Liver (tissue), 9 donors: ENCODE measurements around the gene BIRC7. TPM values are rescaled to one million over a fixed set of nuclear protein-coding genes. Genes with fewer than 3 reads are reported as not detected.

Source experiments
- DNase-seq: peaks from one replicate; pipeline ENCODE4 v3.0.0-alpha.2; 2017; ENCODE audit warnings: low spot score
- H3K27ac ChIP-seq, 2 donors: one replicate each; pipeline ENCODE4 v1.7.0; 2013; ENCODE audit warnings: inconsistent platforms in 2 of 2, low read length in 2 of 2, control low read depth in 1 of 2, low read depth in 1 of 2, mild to moderate bottlenecking in 1 of 2
- H3K27me3 ChIP-seq, 4 donors: one replicate each; pipeline versions ENCODE4 v1.6.1 to v1.7.0; 2013; ENCODE audit warnings: low read length in 3 of 4, inconsistent platforms in 1 of 4, mild to moderate bottlenecking in 1 of 4, moderate library complexity in 1 of 4; ENCODE audit not compliant: control insufficient read depth in 4 of 4, insufficient read depth in 4 of 4
- H3K36me3 ChIP-seq, 4 donors: one replicate each; pipeline versions ENCODE4 v1.6.1 to v1.7.0; 2013; ENCODE audit warnings: low read length in 3 of 4, mild to moderate bottlenecking in 3 of 4, low read depth in 1 of 4, moderate library complexity in 1 of 4; ENCODE audit not compliant: control insufficient read depth in 4 of 4, insufficient read depth in 3 of 4
- H3K4me1 ChIP-seq, 4 donors: one replicate each; pipeline versions ENCODE4 v1.6.1 to v1.7.0; 2013; ENCODE audit warnings: low read length in 3 of 4, mild to moderate bottlenecking in 3 of 4, moderate library complexity in 1 of 4; ENCODE audit not compliant: control insufficient read depth in 4 of 4, insufficient read depth in 4 of 4
- H3K4me3 ChIP-seq, 3 donors: one replicate each; pipeline versions ENCODE4 v1.6.1 to v1.7.0; 2013; ENCODE audit warnings: low read length in 3 of 3, control low read depth in 1 of 3, low read depth in 1 of 3, mild to moderate bottlenecking in 1 of 3
- H3K9ac ChIP-seq, 2 donors: one replicate each; pipeline ENCODE4 v1.7.0; 2013; ENCODE audit warnings: low read length in 2 of 2, mild to moderate bottlenecking in 2 of 2, moderate library complexity in 2 of 2, control low read depth in 1 of 2, low read depth in 1 of 2
- H3K9me3 ChIP-seq, 4 donors: one replicate each; pipeline versions ENCODE4 v1.6.1 to v1.7.0; 2013; ENCODE audit warnings: low read length in 3 of 4; ENCODE audit not compliant: control insufficient read depth in 4 of 4
- GABPA ChIP-seq, 2 donors: IDR thresholded peaks in 1 of 2; conservative IDR thresholded peaks in 1 of 2; 2 replicates each; pipeline ENCODE4 v1.6.1; 2016; ENCODE audit warnings: antibody characterized with exemption in 2 of 2, mild to moderate bottlenecking in 1 of 2, moderate library complexity in 1 of 2
- HNF4A ChIP-seq, 2 donors: conservative IDR thresholded peaks; 2 replicates each; pipeline ENCODE4 v1.6.1; 2016; ENCODE audit warnings: antibody characterized with exemption in 2 of 2, mild to moderate bottlenecking in 2 of 2
- JUND ChIP-seq, 2 donors: IDR thresholded peaks; 2 replicates each; pipeline ENCODE4 v1.6.1; 2016; ENCODE audit warnings: antibody characterized with exemption in 2 of 2
- NR2F2 ChIP-seq: IDR thresholded peaks from 2 replicates; pipeline ENCODE4 v1.6.1; 2016; ENCODE audit warnings: antibody characterized with exemption
- RXRA ChIP-seq, 2 donors: IDR thresholded peaks; 2 replicates each; pipeline ENCODE4 v1.6.1; 2017 to 2018; ENCODE audit warnings: antibody characterized with exemption in 2 of 2, mild to moderate bottlenecking in 1 of 2
- TAF1 ChIP-seq: conservative IDR thresholded peaks from 2 replicates; pipeline ENCODE4 v1.6.1; 2016; ENCODE audit warnings: antibody characterized with exemption, mild to moderate bottlenecking
- YY1 ChIP-seq: IDR thresholded peaks from 2 replicates; pipeline ENCODE4 v1.6.1; 2016; ENCODE audit warnings: antibody characterized with exemption, mild to moderate bottlenecking
- WGBS: extraction: QIAGEN DNeasy Blood & Tissue Kit; methylation state at CpG from one replicate; pipeline ENCODE4 v1.1.7; 2013; 5-methylcytosine and 5-hydroxymethylcytosine counted together
- polyA plus RNA-seq, 2 donors: library from polyadenylated mRNA; stranded (reverse) in 1 of 2; unstranded in 1 of 2; fragments of 200-250 nt in 1 of 2; fragments of >200 nt in 1 of 2; fragmentation: Nextera tagmentation in 1 of 2; extraction: Ambion mirVana in 1 of 2; gene quantifications; one replicate each; pipeline versions ENCODE4 v1.2.1 to v1.2.3, GENCODE V29; 2013 to 2015
- total RNA-seq, 2 donors: library from RNA; depleted of rRNA; stranded (reverse); fragments of >200 nt; gene quantifications; one replicate each; pipeline ENCODE4 v1.2.3, GENCODE V29; 2014
- TF ChIP-seq, protein P1 (sequence below): IDR thresholded peaks from 2 replicates; pipeline ENCODE4 v1.6.1; 2016; ENCODE audit warnings: antibody characterized with exemption, mild to moderate bottlenecking
- TF ChIP-seq, protein P2 (sequence below): fragments of 150-350 bp; IDR thresholded peaks from 2 replicates; pipeline ENCODE4 v1.5.1; 2017; ENCODE audit warnings: improper control_type of control experiment, low read depth, low read length; ENCODE audit not compliant: missing input control
- donor health status: healthy.
- donor health status: healthy.
- donor health status: healthy.
- donor health status: healthy.
- donor health status: healthy.

BIRC7 gene
- total and polyA plus RNA-seq, 4 donors, result 0.23 TPM; not detected in 3

DNA sequence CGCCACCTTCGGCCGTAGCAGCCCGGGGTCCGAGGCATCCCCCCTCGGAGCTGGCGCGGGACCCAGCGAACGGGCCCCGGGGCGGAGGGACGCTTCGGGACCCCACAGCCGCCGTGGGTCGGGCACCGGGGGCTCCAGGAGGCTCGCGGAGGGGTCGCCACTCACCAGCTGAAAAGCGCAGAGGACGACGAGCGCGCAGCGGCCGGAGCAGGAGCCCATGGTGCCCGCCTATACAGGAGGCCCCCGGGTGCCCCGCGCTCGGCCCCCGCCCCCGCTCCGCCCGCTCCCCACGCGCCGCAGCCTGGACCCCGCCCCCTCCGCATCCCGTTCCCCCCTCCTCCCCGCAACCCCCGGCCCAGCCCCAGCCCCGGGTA lies 18.5 kb downstream of the BIRC7 start, which contains the start of gene NKAIN4:
Gene NKAIN4, minus strand, starts transcription at position 232 of the 374 bp plus-strand sequence. Its CDS starts 13 bp downstream, at position 219.
- Histone ChIP-seq H3K9ac (no peak within 1 kb of the TSS), H3K27ac (no peak within 1 kb of the TSS), H3K4me1 (peaks cover 0 to 12% (median 2%) of the 10 kb centered on the region in 4 donors), H3K4me3 (peak within 1 kb of the TSS in 1 of 3 donors; percentile 25), H3K27me3 (peaks cover under 1 to 17% (median 6%) of the 10 kb centered on the region in 4 donors), H3K36me3 (no peaks in the 10 kb centered on the region), H3K9me3 (no peaks in the 10 kb centered on the region)
- WGBS, result 2% methylated on average over 46 of the region's 46 CpGs
- DNase-seq, result no peak
- no peak for TF ChIP-seq NR2F2
- TF ChIP-seq RXRA (IDR thresholded peaks at IDR 0.05), result no peak
- TF ChIP-seq TAF1, result no peak
- no peak for TF ChIP-seq JUND (IDR thresholded peaks at IDR 0.05)
- no peak for TF ChIP-seq YY1
- TF ChIP-seq, protein P1, sequence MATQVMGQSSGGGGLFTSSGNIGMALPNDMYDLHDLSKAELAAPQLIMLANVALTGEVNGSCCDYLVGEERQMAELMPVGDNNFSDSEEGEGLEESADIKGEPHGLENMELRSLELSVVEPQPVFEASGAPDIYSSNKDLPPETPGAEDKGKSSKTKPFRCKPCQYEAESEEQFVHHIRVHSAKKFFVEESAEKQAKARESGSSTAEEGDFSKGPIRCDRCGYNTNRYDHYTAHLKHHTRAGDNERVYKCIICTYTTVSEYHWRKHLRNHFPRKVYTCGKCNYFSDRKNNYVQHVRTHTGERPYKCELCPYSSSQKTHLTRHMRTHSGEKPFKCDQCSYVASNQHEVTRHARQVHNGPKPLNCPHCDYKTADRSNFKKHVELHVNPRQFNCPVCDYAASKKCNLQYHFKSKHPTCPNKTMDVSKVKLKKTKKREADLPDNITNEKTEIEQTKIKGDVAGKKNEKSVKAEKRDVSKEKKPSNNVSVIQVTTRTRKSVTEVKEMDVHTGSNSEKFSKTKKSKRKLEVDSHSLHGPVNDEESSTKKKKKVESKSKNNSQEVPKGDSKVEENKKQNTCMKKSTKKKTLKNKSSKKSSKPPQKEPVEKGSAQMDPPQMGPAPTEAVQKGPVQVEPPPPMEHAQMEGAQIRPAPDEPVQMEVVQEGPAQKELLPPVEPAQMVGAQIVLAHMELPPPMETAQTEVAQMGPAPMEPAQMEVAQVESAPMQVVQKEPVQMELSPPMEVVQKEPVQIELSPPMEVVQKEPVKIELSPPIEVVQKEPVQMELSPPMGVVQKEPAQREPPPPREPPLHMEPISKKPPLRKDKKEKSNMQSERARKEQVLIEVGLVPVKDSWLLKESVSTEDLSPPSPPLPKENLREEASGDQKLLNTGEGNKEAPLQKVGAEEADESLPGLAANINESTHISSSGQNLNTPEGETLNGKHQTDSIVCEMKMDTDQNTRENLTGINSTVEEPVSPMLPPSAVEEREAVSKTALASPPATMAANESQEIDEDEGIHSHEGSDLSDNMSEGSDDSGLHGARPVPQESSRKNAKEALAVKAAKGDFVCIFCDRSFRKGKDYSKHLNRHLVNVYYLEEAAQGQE, result no peak
- TF ChIP-seq GABPA (IDR thresholded peaks at IDR 0.05 in 1 of 2, conservative IDR thresholded peaks at IDR 0.05 in 1 of 2), result no peak
- no peak for TF ChIP-seq HNF4A (conservative IDR thresholded peaks at IDR 0.05)

DNA sequence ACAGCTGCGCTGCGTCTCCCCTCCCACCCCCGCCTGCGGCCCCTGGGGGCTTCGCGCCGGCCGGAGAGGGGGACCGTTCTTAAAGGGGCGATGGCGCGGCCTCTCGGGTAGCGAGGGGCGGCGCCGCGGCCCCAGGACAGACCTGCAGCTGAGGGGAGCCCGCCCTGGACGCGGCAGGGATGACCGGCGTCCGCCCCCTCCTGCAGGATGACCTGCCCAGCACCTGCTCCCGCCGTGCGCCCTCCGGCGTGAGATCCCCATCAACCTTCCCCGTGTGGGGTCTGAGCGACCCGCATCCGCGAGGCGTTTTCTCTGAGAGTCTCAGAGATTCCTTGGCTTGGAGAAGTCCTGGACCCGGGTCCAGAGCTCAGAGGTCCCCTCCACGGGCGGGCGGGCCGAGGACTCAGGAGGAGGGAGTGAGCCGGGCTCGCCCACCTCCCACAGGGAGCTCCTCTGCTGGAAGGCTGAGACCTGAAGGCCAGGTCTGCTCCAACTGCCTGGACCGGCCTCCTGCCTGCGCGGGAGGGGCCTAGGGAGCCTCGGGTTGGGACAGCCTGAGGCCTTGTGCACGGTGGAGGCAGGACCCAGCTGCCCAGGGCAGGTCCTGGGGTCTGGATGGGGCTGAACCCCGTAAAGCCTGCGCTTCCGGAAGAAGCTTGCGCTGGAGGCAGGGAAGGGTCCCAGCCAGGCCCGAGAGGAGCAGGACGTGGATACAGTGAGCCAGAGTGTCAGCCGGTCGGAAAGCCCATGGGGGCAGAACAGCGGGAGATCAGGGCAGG lies 19.1 kb downstream of the BIRC7 start:
- Histone ChIP-seq H3K9ac (no peak overlapping the region), H3K4me3 (no peak overlapping the region), H3K36me3 (no peaks in the 10 kb centered on the region), H3K9me3 (no peaks in the 10 kb centered on the region), H3K27ac (no peak overlapping the region), H3K27me3 (peaks cover 0 to 15% (median 6%) of the 10 kb centered on the region in 4 donors), H3K4me1 (peaks cover 0 to 12% (median 2%) of the 10 kb centered on the region in 4 donors)
- WGBS, result 9% methylated on average over 56 of the region's 56 CpGs
- DNase-seq, result no peak
- TF ChIP-seq, protein P1, result no peak
- TF ChIP-seq, protein P2, sequence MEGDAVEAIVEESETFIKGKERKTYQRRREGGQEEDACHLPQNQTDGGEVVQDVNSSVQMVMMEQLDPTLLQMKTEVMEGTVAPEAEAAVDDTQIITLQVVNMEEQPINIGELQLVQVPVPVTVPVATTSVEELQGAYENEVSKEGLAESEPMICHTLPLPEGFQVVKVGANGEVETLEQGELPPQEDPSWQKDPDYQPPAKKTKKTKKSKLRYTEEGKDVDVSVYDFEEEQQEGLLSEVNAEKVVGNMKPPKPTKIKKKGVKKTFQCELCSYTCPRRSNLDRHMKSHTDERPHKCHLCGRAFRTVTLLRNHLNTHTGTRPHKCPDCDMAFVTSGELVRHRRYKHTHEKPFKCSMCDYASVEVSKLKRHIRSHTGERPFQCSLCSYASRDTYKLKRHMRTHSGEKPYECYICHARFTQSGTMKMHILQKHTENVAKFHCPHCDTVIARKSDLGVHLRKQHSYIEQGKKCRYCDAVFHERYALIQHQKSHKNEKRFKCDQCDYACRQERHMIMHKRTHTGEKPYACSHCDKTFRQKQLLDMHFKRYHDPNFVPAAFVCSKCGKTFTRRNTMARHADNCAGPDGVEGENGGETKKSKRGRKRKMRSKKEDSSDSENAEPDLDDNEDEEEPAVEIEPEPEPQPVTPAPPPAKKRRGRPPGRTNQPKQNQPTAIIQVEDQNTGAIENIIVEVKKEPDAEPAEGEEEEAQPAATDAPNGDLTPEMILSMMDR, result no peak
- TF ChIP-seq GABPA (IDR thresholded peaks at IDR 0.05 in 1 of 2, conservative IDR thresholded peaks at IDR 0.05 in 1 of 2), result no peak
- no peak for TF ChIP-seq NR2F2
